HUES6 (cell line): ENCODE data around the gene PPFIBP1.

Source experiments
- H3K27ac ChIP-seq: 2 replicates; pipeline ENCODE4 v1.7.0; 2013; ENCODE audit warnings: low read depth, mild to moderate bottlenecking, low read length, inconsistent platforms
- H3K27me3 ChIP-seq: 2 replicates; pipeline ENCODE4 v1.6.1; 2013; ENCODE audit warnings: low read length; ENCODE audit not compliant: control insufficient read depth, insufficient read depth
- H3K36me3 ChIP-seq: 2 replicates; pipeline ENCODE4 v1.6.1; 2013; ENCODE audit warnings: low read length; ENCODE audit not compliant: control insufficient read depth, insufficient read depth
- H3K4me1 ChIP-seq: 2 replicates; pipeline ENCODE4 v1.6.1; 2013; ENCODE audit warnings: low read length; ENCODE audit not compliant: control insufficient read depth, insufficient read depth
- H3K4me3 ChIP-seq: 2 replicates; pipeline ENCODE4 v1.5.1; 2013; ENCODE audit warnings: low read depth, low read length
- H3K9ac ChIP-seq: one replicate; pipeline ENCODE4 v1.6.1; 2013; ENCODE audit warnings: mild to moderate bottlenecking, low read length
- H3K9me3 ChIP-seq: 2 replicates; pipeline ENCODE4 v1.6.1; 2013; ENCODE audit warnings: low read depth, low read length; ENCODE audit not compliant: control insufficient read depth, insufficient read depth

Gene PPFIBP1

DNA sequence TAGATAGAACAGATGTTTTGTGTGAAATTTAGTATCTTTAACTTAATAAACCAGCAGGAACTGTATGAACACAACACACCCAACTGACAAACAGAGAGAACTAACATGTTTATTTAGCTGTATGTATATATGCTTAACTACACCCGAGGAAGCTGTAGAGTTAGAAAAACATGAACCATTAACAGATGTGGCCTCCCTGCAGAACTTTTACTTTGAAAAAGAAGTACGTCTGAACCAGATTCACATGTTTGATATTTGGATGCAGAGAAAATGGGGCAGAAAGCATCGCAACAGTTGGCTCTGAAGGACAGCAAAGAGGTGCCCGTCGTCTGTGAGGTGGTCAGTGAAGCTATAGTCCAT, 172.3 kb downstream of the PPFIBP1 start, which contains the start of gene REP15:
REP15 (plus strand) TSS at position 155 of the 360 bp plus-strand sequence; CDS start at position 271, 116 bp downstream.
- peaks cover 25% of the 10 kb centered on the region for H3K36me3 ChIP-seq
- H3K27me3 ChIP-seq, result no peaks in the 10 kb centered on the region
- H3K27ac ChIP-seq, result no peak within 1 kb of the TSS
- no peaks in the 10 kb centered on the region for H3K9me3 ChIP-seq
- H3K4me3 ChIP-seq, result no peak within 1 kb of the TSS
- H3K4me1 ChIP-seq, result no peaks in the 10 kb centered on the region
- no peak within 1 kb of the TSS for H3K9ac ChIP-seq

DNA sequence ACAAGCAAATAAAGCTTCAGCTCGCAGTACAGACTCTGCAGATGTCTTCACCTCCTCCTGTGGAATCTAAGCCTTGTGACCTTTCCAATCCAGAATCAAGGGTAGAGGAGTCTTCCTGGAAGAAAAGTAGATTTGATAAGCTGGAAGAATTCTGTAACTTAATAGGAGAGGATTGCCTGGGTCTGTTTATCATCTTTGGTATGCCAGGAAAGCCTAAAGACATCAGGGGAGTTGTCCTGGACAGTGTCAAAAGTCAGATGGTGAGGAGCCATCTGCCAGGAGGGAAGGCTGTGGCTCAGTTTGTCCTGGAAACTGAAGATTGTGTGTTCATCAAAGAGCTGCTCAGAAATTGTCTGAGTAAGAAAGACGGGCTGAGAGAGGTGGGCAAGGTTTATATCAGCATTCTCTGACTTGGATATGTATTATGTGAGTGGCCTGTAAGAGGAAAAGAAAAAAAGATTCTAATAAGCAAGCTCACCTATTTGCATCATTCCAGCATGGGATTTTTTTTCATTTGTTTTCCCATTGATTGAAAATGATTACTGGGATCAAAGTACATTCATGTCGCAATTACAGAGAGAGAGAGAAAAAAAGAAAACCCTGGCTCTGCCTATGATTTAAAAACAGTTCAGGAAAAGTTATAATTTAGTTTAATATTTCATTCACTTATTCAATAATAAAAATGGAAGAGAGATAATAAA, 173.0 kb downstream of the PPFIBP1 start:
- no peaks in the 10 kb centered on the region for H3K9me3 ChIP-seq
- H3K4me1 ChIP-seq, result no peaks in the 10 kb centered on the region
- H3K27me3 ChIP-seq, result no peaks in the 10 kb centered on the region
- H3K4me3 ChIP-seq, result no peak overlapping the region
- no peak overlapping the region for H3K27ac ChIP-seq
- H3K9ac ChIP-seq, result no peak overlapping the region
- peaks cover 19% of the 10 kb centered on the region for H3K36me3 ChIP-seq

DNA sequence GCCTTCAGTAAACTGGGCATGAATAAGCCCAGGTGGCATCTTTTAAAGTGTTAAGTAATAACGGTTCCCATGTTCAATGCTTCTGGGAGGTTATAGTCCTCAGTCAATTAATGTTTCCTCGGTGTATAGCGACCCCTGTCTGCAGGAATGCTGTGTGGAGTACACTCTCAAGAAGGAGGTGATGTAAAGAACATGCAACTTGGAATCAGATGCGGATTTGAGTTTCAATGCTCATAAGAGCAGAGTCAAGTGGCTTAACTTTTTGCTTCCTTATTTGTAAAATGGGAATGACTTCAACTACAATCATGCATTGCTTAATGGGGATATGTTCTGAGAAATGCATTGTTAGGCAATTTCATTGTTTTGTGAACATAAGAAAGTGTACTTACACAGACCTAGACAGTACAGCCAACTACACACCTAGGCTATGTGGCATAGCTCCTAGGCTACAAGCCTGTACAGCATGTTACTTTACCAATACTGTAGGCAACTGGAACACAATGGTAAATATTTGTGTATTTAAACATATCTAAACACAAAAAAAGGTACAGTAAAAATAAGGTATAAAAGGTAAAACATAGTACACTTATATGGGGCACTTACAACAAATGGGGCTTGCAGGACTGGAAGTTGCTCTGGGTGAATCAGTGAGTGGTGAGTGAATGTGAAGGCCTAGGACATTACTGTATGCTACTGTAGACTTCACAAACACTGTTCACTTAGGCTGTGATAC, 179.9 kb downstream of the PPFIBP1 start:
- H3K9ac ChIP-seq, result no peak overlapping the region
- no peak overlapping the region for H3K4me3 ChIP-seq
- no peaks in the 10 kb centered on the region for H3K4me1 ChIP-seq
- no peak overlapping the region for H3K27ac ChIP-seq
- H3K36me3 ChIP-seq, result no peaks in the 10 kb centered on the region
- no peaks in the 10 kb centered on the region for H3K9me3 ChIP-seq
- no peaks in the 10 kb centered on the region for H3K27me3 ChIP-seq

DNA sequence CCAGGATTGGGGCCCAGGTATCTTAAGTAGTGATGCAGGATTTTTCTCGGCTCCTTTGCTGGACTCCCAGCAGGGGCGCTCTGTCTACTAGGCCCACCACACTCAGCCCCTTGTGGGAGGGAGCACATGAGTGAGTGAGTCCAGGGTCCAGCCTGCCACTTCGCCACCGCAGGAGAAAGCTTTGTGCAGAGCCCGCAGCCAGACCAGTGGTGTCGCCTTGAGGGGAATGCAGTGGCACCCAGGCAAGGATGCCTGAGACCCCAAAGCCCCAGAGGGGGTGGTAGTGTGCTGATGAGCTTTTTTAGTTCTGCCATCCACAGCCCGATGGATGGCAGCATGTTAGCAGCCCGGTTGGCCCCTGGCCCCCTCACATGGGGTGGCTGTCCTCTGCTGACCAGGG, 181.3 kb downstream of the PPFIBP1 start:
- no peaks in the 10 kb centered on the region for H3K4me1 ChIP-seq
- H3K4me3 ChIP-seq, result no peak overlapping the region
- H3K27me3 ChIP-seq, result no peaks in the 10 kb centered on the region
- no peaks in the 10 kb centered on the region for H3K36me3 ChIP-seq
- H3K9me3 ChIP-seq, result no peaks in the 10 kb centered on the region
- no peak overlapping the region for H3K27ac ChIP-seq
- H3K9ac ChIP-seq, result no peak overlapping the region

DNA sequence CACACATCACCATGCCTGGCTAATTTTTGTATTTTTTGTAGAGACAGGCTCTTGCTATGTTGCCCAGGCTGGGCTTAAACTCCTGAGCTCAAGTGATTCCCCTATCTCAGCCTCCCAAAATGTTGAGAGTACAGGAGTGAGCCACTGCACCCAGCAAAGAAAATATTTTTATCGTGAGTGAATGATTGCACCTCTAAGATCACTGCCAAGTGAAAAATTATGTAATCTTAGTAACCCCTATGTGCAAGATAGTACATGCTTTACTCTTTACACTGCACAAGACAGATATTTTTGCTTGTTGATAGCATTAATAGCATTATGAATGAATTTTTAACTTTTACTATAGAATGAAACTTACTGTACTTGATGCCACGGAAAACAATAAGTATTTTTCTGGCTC, 183.2 kb downstream of the PPFIBP1 start:
- H3K9ac ChIP-seq, result no peak overlapping the region
- no peaks in the 10 kb centered on the region for H3K27me3 ChIP-seq
- no peak overlapping the region for H3K27ac ChIP-seq
- H3K4me3 ChIP-seq, result no peak overlapping the region
- no peaks in the 10 kb centered on the region for H3K36me3 ChIP-seq
- H3K4me1 ChIP-seq, result no peaks in the 10 kb centered on the region
- no peaks in the 10 kb centered on the region for H3K9me3 ChIP-seq

DNA sequence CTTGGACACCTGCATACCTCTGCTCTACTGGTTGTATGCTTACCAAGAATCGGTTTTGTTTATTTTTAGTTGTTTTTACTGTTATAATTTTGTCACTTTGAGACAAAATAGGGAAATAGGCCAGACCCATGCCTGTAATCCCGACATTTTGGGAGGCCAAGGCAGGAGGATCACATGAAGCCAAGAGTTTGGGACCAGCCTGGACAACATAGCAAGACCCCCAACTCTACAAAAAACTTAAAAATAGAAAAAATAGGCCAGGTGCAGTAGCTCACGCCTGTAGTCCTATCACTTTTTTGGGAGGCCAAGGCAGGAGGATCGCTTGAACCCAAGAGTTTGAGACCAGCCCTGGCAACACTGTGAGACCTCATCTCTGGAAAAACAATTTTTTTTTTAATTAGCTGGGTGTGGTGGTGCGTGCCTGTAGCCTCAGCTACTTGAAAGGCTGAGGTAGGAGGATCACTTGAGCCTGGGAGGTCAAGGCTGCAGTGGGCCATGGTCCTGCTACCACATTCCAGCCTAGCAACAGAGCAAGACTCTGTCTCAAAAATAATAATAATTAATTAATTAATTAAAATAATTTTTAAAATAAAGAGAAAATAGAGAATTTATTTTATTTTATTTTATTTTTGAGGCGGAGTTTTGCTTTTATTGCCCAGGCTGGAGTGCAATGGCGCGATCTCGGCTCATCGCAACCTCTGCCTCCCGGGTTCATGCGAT, 185.4 kb downstream of the PPFIBP1 start:
- no peaks in the 10 kb centered on the region for H3K4me1 ChIP-seq
- H3K27me3 ChIP-seq, result no peaks in the 10 kb centered on the region
- H3K4me3 ChIP-seq, result no peak overlapping the region
- 0 out of 2 replicates have a peak, but pooled peaks cover 5% of the 10 kb centered on the region for H3K36me3 ChIP-seq
- no peak overlapping the region for H3K9ac ChIP-seq
- no peak overlapping the region for H3K27ac ChIP-seq
- no peaks in the 10 kb centered on the region for H3K9me3 ChIP-seq

DNA sequence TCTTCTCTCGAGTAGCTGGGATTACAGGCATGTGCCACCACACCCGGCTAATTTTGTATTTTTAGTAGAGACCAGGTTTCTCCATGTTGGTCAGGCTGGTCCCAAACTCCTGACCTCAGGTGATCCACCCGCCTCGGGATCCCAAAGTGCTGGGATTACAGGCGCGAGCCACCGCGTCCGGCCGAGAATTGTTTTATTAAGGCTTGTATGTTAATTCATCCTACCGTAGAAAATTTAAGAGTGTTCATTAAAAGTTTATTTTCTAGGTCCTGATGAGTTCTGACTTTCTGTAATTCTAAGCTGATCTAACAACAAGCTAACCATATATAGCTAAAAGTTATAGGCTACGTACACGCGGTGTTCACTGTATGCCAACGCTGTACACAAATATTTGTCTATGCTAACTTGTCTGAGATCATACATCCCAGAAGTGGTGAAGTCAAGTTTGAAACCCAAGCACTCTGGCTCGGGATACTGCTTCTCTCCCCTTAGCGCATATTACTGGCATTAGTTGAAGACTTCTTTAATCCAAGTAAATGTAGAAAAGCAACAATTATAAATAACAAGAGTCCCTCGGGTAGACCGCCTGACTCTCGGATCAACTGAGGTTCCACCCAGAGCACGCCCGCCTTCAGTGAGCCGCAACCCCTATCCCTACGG, 186.1 kb downstream of the PPFIBP1 start:
- H3K9ac ChIP-seq, result peak overlapping the region; percentile 92
- H3K9me3 ChIP-seq, result no peaks in the 10 kb centered on the region
- peaks cover 8% of the 10 kb centered on the region; the same call in 1 of the 2 replicates for H3K36me3 ChIP-seq
- no peaks in the 10 kb centered on the region for H3K27me3 ChIP-seq
- no peaks in the 10 kb centered on the region for H3K4me1 ChIP-seq
- H3K27ac ChIP-seq, result peak overlapping the region; percentile 87; the same call in 1 of the 2 replicates
- peak overlapping the region; percentile 94 for H3K4me3 ChIP-seq

DNA sequence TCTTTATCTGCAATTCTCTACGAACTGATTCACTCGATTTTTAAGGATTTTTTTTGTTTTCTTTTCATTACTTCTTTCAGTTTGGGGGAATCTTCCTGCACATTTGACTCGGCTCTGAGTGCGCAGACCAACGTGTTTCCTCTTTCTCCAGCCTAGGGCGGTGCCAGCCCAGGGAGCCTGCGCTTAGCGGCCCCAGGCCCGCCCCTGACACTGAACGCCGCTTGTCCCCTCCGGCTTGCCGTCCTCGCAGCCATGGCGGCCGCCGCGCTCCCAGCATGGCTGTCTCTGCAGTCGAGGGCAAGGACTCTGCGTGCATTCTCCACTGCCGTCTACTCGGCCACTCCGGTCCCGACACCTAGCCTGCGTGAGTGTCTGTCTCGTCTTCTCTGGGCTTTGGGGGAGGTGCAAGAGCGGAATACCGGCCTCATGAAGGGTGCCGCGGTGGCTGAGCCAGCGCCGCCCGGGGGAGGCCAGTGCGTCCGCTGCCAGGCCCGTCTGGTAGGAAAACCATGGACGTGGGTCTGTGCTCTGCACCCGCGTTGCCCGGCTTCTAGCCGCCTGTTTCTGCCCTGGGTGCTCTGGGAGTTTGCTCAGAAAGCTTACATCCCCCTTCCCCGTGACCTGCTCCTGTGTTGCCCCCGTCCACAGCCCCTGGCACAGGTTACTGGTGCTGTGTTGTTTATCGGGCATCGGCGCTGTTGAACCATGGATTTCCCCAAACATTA, 186.7 kb downstream of the PPFIBP1 start, which contains the start of gene MRPS35:
MRPS35 (plus strand) TSS at position 241 of the 725 bp plus-strand sequence; CDS start at position 253, 12 bp downstream.
- H3K9ac ChIP-seq, result peak within 1 kb of the TSS; percentile 92
- no peaks in the 10 kb centered on the region for H3K9me3 ChIP-seq
- peaks cover 13% of the 10 kb centered on the region for H3K36me3 ChIP-seq
- no peaks in the 10 kb centered on the region for H3K27me3 ChIP-seq
- H3K4me3 ChIP-seq, result peak within 1 kb of the TSS; percentile 94
- H3K4me1 ChIP-seq, result no peaks in the 10 kb centered on the region
- peak within 1 kb of the TSS; percentile 87 for H3K27ac ChIP-seq

DNA sequence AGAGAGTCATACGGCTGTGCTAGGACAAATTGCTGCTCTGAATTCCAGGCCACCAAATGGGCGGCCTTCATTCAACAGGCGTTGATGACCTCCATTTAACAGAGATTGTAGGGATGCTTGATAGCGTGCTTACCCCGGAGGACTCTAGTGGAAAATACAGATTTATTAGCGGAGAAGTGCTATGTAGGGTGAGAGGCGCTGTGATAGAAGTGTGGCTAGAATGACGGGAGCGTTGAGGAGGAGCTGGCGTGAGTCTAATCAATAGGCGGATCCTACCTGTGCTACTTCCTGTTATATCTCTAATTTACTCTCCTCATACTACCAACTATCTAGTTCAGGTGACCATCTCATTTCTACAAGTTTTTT, 187.3 kb downstream of the PPFIBP1 start:
- Histone ChIP-seq H3K9me3 (no peaks in the 10 kb centered on the region), H3K4me1 (no peaks in the 10 kb centered on the region), H3K36me3 (peaks cover 18% of the 10 kb centered on the region), H3K4me3 (peak overlapping the region; percentile 94), H3K9ac (peak overlapping the region; percentile 92), H3K27ac (peak overlapping the region; percentile 87), H3K27me3 (no peaks in the 10 kb centered on the region)

DNA sequence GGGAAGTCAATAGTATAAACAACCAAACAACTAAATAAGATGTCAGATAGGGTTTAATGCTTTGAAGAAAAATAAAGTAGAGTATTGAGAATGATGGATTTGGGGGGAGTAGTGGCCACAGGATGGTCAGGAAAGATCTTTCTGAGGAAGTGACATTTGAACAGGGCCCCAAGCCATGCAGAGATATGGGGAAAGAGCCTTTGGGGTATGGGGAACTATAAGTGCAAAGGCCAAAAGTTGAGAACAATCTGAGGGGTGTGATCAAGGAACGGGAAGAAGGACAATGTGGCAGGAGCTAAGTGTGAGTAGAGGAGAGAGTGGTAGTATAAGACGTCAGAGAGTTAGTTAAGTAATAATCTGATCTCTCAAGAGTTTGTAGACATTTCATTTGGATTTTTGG, 188.0 kb downstream of the PPFIBP1 start:
- Histone ChIP-seq H3K9me3 (no peaks in the 10 kb centered on the region), H3K36me3 (peaks cover 24% of the 10 kb centered on the region), H3K9ac (no peak overlapping the region), H3K4me3 (peak overlapping the region; percentile 94), H3K4me1 (no peaks in the 10 kb centered on the region), H3K27ac (no peak overlapping the region), H3K27me3 (no peaks in the 10 kb centered on the region)
